ENCODE results near the gene ZCCHC24.

ZCCHC24 gene

GRCh38 chr10:79380125-79380945, 65.1 kb downstream of the ZCCHC24 start:
- no peak for DNase-seq

GRCh38 chr10:79379512-79380124, 65.8 kb downstream of the ZCCHC24 start:
- no peak for DNase-seq

- no peak for DNase-seq
These were observed 66.5 kb downstream of the ZCCHC24 start for GRCh38 chr10:79378647-79379511.

- no peak for DNase-seq
These were observed 67.1 kb downstream of the ZCCHC24 start for GRCh38 chr10:79378383-79378646.

GRCh38 chr10:79377557-79378382, 67.7 kb downstream of the ZCCHC24 start:
- no peak for DNase-seq

- DNase-seq = no peak
These were observed 68.5 kb downstream of the ZCCHC24 start for GRCh38 chr10:79376751-79377556.

- no peak for DNase-seq
These were observed 69.3 kb downstream of the ZCCHC24 start for GRCh38 chr10:79376078-79376628.

- DNase-seq = no peak
These were observed 69.9 kb downstream of the ZCCHC24 start for GRCh38 chr10:79375321-79376077.

- no peak for DNase-seq
These were observed 70.9 kb downstream of the ZCCHC24 start for GRCh38 chr10:79374312-79375191.

- DNase-seq = no peak
These were observed 72.6 kb downstream of the ZCCHC24 start for GRCh38 chr10:79372871-79373270.

GRCh38 chr10:79367426-79368189, 77.8 kb downstream of the ZCCHC24 start:
- no peak for DNase-seq

- no peak for DNase-seq
These were observed 83.6 kb downstream of the ZCCHC24 start for GRCh38 chr10:79361726-79362397.

GRCh38 chr10:79360499-79361342, 84.7 kb downstream of the ZCCHC24 start:
- no peak for DNase-seq

- DNase-seq = no peak
These were observed 85.5 kb downstream of the ZCCHC24 start for GRCh38 chr10:79359816-79360498.

GRCh38 chr10:79358811-79359210, 86.6 kb downstream of the ZCCHC24 start:
- DNase-seq = no peak

- no peak for DNase-seq
These were observed 88.2 kb downstream of the ZCCHC24 start for GRCh38 chr10:79357180-79357579.

- no peak for DNase-seq
These were observed 89.3 kb downstream of the ZCCHC24 start for GRCh38 chr10:79356104-79356503.
